GM23338 (cell line): Measurements from ENCODE around the gene SLC6A3. TPM values are rescaled to one million over a fixed set of nuclear protein-coding genes. Genes with fewer than 3 reads are reported as not detected.

Experiments used
- ATAC-seq: fragments of 200-7000 bp; cut with Tn5 transposase; 3 replicates; pipeline ENCODE4 v1.9.1; 2020
- DNase-seq: peaks from one replicate; pipeline ENCODE4 v3.0.0-alpha.2; 2015; ENCODE audit warnings: low spot score
- H2AFZ ChIP-seq: fragments of 200-600 bp; sonication (generic); 2 replicates; pipeline ENCODE4 v1.8.0; 2016; ENCODE audit warnings: antibody characterized with exemption, mild to moderate bottlenecking, moderate library complexity
- H3F3A ChIP-seq: fragments of 200-600 bp; sonication (generic); replicated peaks from 2 replicates; pipeline ENCODE4 v1.8.0; 2017; ENCODE audit warnings: antibody characterized with exemption, mixed run types, low read depth
- H3K27ac ChIP-seq: fragments of 200-600 bp; sonication (generic); 2 replicates; pipeline ENCODE4 v1.6.1; 2016; ENCODE audit warnings: low read depth
- H3K27me3 ChIP-seq: fragments of 200-600 bp; sonication (generic); 2 replicates; pipeline ENCODE4 v1.8.0; 2016; ENCODE audit warnings: mild to moderate bottlenecking, mixed run types, moderate library complexity; ENCODE audit not compliant: insufficient read depth
- H3K36me3 ChIP-seq: fragments of 200-600 bp; sonication (generic); 2 replicates; pipeline ENCODE4 v1.8.0; 2016; ENCODE audit warnings: mild to moderate bottlenecking; ENCODE audit not compliant: insufficient read depth
- H3K4me1 ChIP-seq: fragments of 200-600 bp; sonication (generic); 2 replicates; pipeline ENCODE4 v1.8.0; 2016; ENCODE audit warnings: mild to moderate bottlenecking, moderate library complexity; ENCODE audit not compliant: insufficient read depth
- H3K4me2 ChIP-seq: fragments of 200-600 bp; sonication (generic); 2 replicates; pipeline ENCODE4 v1.7.1; 2017; ENCODE audit warnings: mixed run types
- H3K4me3 ChIP-seq: fragments of 200-600 bp; sonication (generic); 2 replicates; pipeline ENCODE4 v1.6.1; 2016; ENCODE audit warnings: mixed run types
- H3K79me2 ChIP-seq: fragments of 200-600 bp; sonication (generic); replicated peaks from 2 replicates; pipeline ENCODE4 v1.8.0; 2017; ENCODE audit warnings: mild to moderate bottlenecking; ENCODE audit not compliant: insufficient read depth
- H3K9me2 ChIP-seq: fragments of 200-600 bp; sonication (generic); 2 replicates; pipeline ENCODE4 v1.8.0; 2017; ENCODE audit not compliant: insufficient read depth
- H4K20me1 ChIP-seq: fragments of 200-600 bp; sonication (generic); replicated peaks from 2 replicates; pipeline ENCODE4 v1.8.0; 2017; ENCODE audit warnings: mild to moderate bottlenecking; ENCODE audit not compliant: insufficient read depth
- H3K27ac Mint-ChIP-seq: 2 replicates; pipeline ENCODE4 v1.8.0; 2020; ENCODE audit warnings: inconsistent platforms, mild to moderate bottlenecking, moderate library complexity, mixed read lengths
- H3K27me3 Mint-ChIP-seq: 3 replicates; pipeline ENCODE4 v1.8.0; 2022; ENCODE audit warnings: low read depth, mild to moderate bottlenecking, moderate library complexity, mixed read lengths, inconsistent platforms; ENCODE audit not compliant: insufficient read depth, poor library complexity
- H3K36me3 Mint-ChIP-seq: 3 replicates; pipeline ENCODE4 v1.8.0; 2021; ENCODE audit warnings: low read depth, mild to moderate bottlenecking, inconsistent platforms, moderate library complexity, mixed read lengths
- H3K4me1 Mint-ChIP-seq: 3 replicates; pipeline ENCODE4 v1.8.0; 2020; ENCODE audit warnings: mild to moderate bottlenecking, inconsistent platforms, mixed read lengths
- H3K4me3 Mint-ChIP-seq: 3 replicates; pipeline ENCODE4 v1.8.0; 2021; ENCODE audit warnings: moderate library complexity, mild to moderate bottlenecking, inconsistent platforms, mixed read lengths
- H3K9me3 Mint-ChIP-seq: 3 replicates; pipeline ENCODE4 v1.8.0; 2020; ENCODE audit warnings: moderate library complexity, mild to moderate bottlenecking, inconsistent platforms, mixed read lengths
- CREB1 ChIP-seq: fragments of 250-450 bp; sonication (Bioruptor Pico); IDR thresholded peaks from 2 replicates; pipeline ENCODE4 v1.5.0; 2020; ENCODE audit warnings: low read depth, mild to moderate bottlenecking, moderate library complexity
- ETS1 ChIP-seq: IDR thresholded peaks from 2 replicates; pipeline ENCODE4 v1.6.1; 2016; ENCODE audit warnings: antibody characterized with exemption
- EZH2 ChIP-seq: fragments of 200-600 bp; sonication (generic); IDR thresholded peaks from one replicate; pipeline ENCODE4 v1.8.0; 2017; ENCODE audit warnings: antibody characterized with exemption, mild to moderate bottlenecking, low read depth; ENCODE audit not compliant: unreplicated experiment
- EZH2phosphoT487 ChIP-seq: fragments of 200-600 bp; sonication (generic); IDR thresholded peaks from one replicate; pipeline ENCODE4 v1.8.1; 2018; ENCODE audit warnings: antibody characterized with exemption; ENCODE audit not compliant: unreplicated experiment
- JUNB ChIP-seq: IDR thresholded peaks from one replicate; pipeline ENCODE4 v1.6.1; 2016; ENCODE audit warnings: antibody characterized with exemption; ENCODE audit not compliant: unreplicated experiment
- NANOG ChIP-seq: IDR thresholded peaks from 2 replicates; pipeline ENCODE4 v1.6.1; 2016; ENCODE audit warnings: antibody characterized with exemption, borderline replicate concordance
- POLR2AphosphoS5 ChIP-seq: IDR thresholded peaks from 2 replicates; pipeline ENCODE4 v1.6.1; 2016; ENCODE audit warnings: antibody characterized with exemption, low read depth
- REST ChIP-seq: IDR thresholded peaks from one replicate; pipeline ENCODE4 v1.6.1; 2018; ENCODE audit warnings: antibody characterized with exemption; ENCODE audit not compliant: unreplicated experiment
- STAT1 ChIP-seq: IDR thresholded peaks from one replicate; pipeline ENCODE4 v1.6.1; 2016; ENCODE audit warnings: antibody characterized with exemption; ENCODE audit not compliant: unreplicated experiment
- ZNF114 ChIP-seq: fragments of 250-450 bp; sonication (Bioruptor Pico); IDR thresholded peaks from 2 replicates; pipeline ENCODE4 v1.5.0; 2020; ENCODE audit warnings: mild to moderate bottlenecking, moderate library complexity
- ZNF331 ChIP-seq: fragments of 250-450 bp; sonication (Bioruptor Pico); IDR thresholded peaks from 2 replicates; pipeline ENCODE4 v1.5.0; 2020; ENCODE audit warnings: low read depth, mild to moderate bottlenecking, moderate library complexity
- polyA plus RNA-seq: library from polyadenylated mRNA; unstranded; fragments of >200 nt; fragmentation: Nextera tagmentation; extraction: Ambion mirVana; gene quantifications from 2 replicates; pipeline ENCODE4 v1.2.1, GENCODE V29; 2016
- total RNA-seq: library from RNA; depleted of rRNA; stranded (reverse); fragments of >200 nt; shearing (Covaris generic); gene quantifications from 2 replicates; pipeline ENCODE4 v1.2.3, GENCODE V29; 2014
- TF ChIP-seq, protein P1 (sequence below), 2 experiments: fragments of 200-600 bp in 1 of 2; sonication (generic) in 1 of 2; conservative IDR thresholded peaks; 2 replicates each; pipeline versions ENCODE4 v1.5.1 to v1.6.1; 2016 to 2017; ENCODE audit warnings: antibody characterized with exemption in 2 of 2, low read depth in 2 of 2, mild to moderate bottlenecking in 2 of 2, moderate library complexity in 1 of 2
- TF ChIP-seq, protein P2 (sequence below): fragments of 250-450 bp; sonication (Bioruptor Pico); IDR thresholded peaks from 2 replicates; pipeline ENCODE4 v1.5.0; 2020; ENCODE audit warnings: mild to moderate bottlenecking, moderate library complexity

Gene SLC6A3
- total and polyA plus RNA-seq, 2 experiments from 2014 or later = 0.76 to 1.0 TPM

DNA sequence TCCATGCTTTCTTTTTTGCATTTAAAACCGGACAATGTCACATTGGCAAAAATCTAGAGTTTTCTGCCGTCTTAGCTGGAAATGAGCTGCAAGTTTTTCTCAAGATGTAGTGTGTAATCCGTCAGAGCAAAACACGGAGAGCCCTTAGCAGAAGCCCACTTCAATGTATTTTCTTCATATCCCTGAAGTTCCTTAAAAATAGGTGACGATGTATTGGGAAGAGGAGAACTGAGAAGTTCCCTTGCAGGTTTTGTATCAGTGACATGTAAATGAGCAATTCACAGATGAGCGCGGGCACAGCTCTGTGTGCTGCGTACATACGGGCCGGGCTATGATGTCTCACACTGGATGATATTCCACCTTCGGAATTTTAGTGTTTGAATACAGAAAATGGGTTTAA, 85.5 kb downstream of the SLC6A3 start:
- no peaks in the 10 kb centered on the region for H3K36me3 ChIP-seq
- peaks cover 13% of the 10 kb centered on the region for H3K27me3 Mint-ChIP-seq
- DNase-seq = no peak

More for the DNA sequence above, 85.5 kb downstream of the SLC6A3 start:
- H3K4me3 ChIP-seq = no peak overlapping the region
- no peak overlapping the region for H3K27ac ChIP-seq
- H3K4me2 ChIP-seq = no peak overlapping the region
- H3F3A ChIP-seq = no peaks in the 10 kb centered on the region
- no peak overlapping the region for H3K4me3 Mint-ChIP-seq
- peaks cover 4% of the 10 kb centered on the region for H3K4me1 ChIP-seq
- peaks cover 16% of the 10 kb centered on the region for H3K4me1 Mint-ChIP-seq
- H3K27ac Mint-ChIP-seq = no peak overlapping the region
- H3K79me2 ChIP-seq = no peaks in the 10 kb centered on the region
- no peaks in the 10 kb centered on the region for H3K9me2 ChIP-seq
- no peak for TF ChIP-seq CREB1
- no peak for TF ChIP-seq POLR2AphosphoS5
- TF ChIP-seq, protein P1, sequence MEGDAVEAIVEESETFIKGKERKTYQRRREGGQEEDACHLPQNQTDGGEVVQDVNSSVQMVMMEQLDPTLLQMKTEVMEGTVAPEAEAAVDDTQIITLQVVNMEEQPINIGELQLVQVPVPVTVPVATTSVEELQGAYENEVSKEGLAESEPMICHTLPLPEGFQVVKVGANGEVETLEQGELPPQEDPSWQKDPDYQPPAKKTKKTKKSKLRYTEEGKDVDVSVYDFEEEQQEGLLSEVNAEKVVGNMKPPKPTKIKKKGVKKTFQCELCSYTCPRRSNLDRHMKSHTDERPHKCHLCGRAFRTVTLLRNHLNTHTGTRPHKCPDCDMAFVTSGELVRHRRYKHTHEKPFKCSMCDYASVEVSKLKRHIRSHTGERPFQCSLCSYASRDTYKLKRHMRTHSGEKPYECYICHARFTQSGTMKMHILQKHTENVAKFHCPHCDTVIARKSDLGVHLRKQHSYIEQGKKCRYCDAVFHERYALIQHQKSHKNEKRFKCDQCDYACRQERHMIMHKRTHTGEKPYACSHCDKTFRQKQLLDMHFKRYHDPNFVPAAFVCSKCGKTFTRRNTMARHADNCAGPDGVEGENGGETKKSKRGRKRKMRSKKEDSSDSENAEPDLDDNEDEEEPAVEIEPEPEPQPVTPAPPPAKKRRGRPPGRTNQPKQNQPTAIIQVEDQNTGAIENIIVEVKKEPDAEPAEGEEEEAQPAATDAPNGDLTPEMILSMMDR (conservative IDR thresholded peaks at IDR 0.05; ENCODE audit: low read depth in 2 of 2) = no peak
- TF ChIP-seq ZNF114 = no peak
- TF ChIP-seq REST = no peak
- TF ChIP-seq JUNB = no peak
- no peak for TF ChIP-seq EZH2
- TF ChIP-seq, protein P2, sequence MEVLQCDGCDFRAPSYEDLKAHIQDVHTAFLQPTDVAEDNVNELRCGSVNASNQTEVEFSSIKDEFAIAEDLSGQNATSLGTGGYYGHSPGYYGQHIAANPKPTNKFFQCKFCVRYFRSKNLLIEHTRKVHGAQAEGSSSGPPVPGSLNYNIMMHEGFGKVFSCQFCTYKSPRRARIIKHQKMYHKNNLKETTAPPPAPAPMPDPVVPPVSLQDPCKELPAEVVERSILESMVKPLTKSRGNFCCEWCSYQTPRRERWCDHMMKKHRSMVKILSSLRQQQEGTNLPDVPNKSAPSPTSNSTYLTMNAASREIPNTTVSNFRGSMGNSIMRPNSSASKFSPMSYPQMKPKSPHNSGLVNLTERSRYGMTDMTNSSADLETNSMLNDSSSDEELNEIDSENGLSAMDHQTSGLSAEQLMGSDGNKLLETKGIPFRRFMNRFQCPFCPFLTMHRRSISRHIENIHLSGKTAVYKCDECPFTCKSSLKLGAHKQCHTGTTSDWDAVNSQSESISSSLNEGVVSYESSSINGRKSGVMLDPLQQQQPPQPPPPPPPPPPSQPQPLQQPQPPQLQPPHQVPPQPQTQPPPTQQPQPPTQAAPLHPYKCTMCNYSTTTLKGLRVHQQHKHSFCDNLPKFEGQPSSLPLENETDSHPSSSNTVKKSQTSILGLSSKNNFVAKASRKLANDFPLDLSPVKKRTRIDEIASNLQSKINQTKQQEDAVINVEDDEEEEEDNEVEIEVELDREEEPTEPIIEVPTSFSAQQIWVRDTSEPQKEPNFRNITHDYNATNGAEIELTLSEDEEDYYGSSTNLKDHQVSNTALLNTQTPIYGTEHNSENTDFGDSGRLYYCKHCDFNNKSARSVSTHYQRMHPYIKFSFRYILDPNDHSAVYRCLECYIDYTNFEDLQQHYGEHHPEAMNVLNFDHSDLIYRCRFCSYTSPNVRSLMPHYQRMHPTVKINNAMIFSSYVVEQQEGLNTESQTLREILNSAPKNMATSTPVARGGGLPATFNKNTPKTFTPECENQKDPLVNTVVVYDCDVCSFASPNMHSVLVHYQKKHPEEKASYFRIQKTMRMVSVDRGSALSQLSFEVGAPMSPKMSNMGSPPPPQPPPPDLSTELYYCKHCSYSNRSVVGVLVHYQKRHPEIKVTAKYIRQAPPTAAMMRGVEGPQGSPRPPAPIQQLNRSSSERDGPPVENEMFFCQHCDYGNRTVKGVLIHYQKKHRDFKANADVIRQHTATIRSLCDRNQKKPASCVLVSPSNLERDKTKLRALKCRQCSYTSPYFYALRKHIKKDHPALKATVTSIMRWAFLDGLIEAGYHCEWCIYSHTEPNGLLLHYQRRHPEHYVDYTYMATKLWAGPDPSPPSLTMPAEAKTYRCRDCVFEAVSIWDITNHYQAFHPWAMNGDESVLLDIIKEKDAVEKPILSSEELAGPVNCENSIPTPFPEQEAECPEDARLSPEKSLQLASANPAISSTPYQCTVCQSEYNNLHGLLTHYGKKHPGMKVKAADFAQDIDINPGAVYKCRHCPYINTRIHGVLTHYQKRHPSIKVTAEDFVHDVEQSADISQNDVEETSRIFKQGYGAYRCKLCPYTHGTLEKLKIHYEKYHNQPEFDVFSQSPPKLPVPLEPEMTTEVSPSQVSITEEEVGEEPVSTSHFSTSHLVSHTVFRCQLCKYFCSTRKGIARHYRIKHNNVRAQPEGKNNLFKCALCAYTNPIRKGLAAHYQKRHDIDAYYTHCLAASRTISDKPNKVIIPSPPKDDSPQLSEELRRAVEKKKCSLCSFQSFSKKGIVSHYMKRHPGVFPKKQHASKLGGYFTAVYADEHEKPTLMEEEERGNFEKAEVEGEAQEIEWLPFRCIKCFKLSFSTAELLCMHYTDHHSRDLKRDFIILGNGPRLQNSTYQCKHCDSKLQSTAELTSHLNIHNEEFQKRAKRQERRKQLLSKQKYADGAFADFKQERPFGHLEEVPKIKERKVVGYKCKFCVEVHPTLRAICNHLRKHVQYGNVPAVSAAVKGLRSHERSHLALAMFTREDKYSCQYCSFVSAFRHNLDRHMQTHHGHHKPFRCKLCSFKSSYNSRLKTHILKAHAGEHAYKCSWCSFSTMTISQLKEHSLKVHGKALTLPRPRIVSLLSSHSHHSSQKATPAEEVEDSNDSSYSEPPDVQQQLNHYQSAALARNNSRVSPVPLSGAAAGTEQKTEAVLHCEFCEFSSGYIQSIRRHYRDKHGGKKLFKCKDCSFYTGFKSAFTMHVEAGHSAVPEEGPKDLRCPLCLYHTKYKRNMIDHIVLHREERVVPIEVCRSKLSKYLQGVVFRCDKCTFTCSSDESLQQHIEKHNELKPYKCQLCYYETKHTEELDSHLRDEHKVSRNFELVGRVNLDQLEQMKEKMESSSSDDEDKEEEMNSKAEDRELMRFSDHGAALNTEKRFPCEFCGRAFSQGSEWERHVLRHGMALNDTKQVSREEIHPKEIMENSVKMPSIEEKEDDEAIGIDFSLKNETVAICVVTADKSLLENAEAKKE (CRISPR knock-in tag) = no peak
- TF ChIP-seq EZH2phosphoT487 = no peak
- TF ChIP-seq NANOG = no peak
- no peak for TF ChIP-seq STAT1
- no peak for TF ChIP-seq ETS1
- TF ChIP-seq ZNF331 (CRISPR knock-in tag) = no peak
- H2AFZ ChIP-seq = no peak overlapping the region
- ATAC-seq = no peak
- H3K9me3 Mint-ChIP-seq = no peaks in the 10 kb centered on the region; the same call in 2 of the 3 replicates
- no peaks in the 10 kb centered on the region for H4K20me1 ChIP-seq
- no peaks in the 10 kb centered on the region for H3K36me3 Mint-ChIP-seq
- H3K27me3 ChIP-seq = no peaks in the 10 kb centered on the region
